RWPE2 (cell line): ENCODE results near the gene LGALSL.

Experiments
- ATAC-seq: fragments of 200-7000 bp; cut with Tn5 transposase; 3 replicates; pipeline ENCODE4 v1.9.1; 2021; ENCODE audit warnings: low read depth
- DNase-seq: peaks from one replicate; pipeline ENCODE4 v3.0.0-alpha.2; 2020; ENCODE audit warnings: low spot score
- H3K27ac ChIP-seq: fragments of 450-650 bp; 2 replicates; pipeline ENCODE4 v1.5.1; 2017; ENCODE audit warnings: mild to moderate bottlenecking; ENCODE audit not compliant: poor library complexity, severe bottlenecking
- H3K27me3 ChIP-seq: fragments of 250-450 bp; sonication (Bioruptor Pico); 2 replicates; pipeline ENCODE4 v1.5.1; 2021; ENCODE audit warnings: mild to moderate bottlenecking, moderate library complexity; ENCODE audit not compliant: insufficient read depth, poor library complexity, severe bottlenecking
- H3K36me3 ChIP-seq: fragments of 250-450 bp; sonication (Bioruptor Pico); 2 replicates; pipeline ENCODE4 v1.5.1; 2020; ENCODE audit warnings: low read depth, mild to moderate bottlenecking, moderate library complexity
- H3K4me1 ChIP-seq: fragments of 250-450 bp; sonication (Bioruptor Pico); 2 replicates; pipeline ENCODE4 v1.5.1; 2021; ENCODE audit warnings: mild to moderate bottlenecking, moderate library complexity; ENCODE audit not compliant: insufficient read depth, poor library complexity, severe bottlenecking
- H3K4me3 ChIP-seq: fragments of 250-450 bp; sonication (Bioruptor Pico); 2 replicates; pipeline ENCODE4 v1.5.1; 2021; ENCODE audit warnings: mild to moderate bottlenecking, moderate library complexity; ENCODE audit not compliant: severe bottlenecking
- H3K9me3 ChIP-seq: fragments of 250-450 bp; sonication (Bioruptor Pico); 2 replicates; pipeline ENCODE4 v1.5.1; 2021; ENCODE audit warnings: mild to moderate bottlenecking, moderate library complexity; ENCODE audit not compliant: severe bottlenecking
- CTCF ChIP-seq: fragments of 450-650 bp; IDR thresholded peaks from one replicate; pipeline ENCODE4 v1.5.1; 2017; ENCODE audit warnings: mild to moderate bottlenecking, moderate library complexity; ENCODE audit not compliant: poor library complexity, severe bottlenecking

LGALSL gene

DNA sequence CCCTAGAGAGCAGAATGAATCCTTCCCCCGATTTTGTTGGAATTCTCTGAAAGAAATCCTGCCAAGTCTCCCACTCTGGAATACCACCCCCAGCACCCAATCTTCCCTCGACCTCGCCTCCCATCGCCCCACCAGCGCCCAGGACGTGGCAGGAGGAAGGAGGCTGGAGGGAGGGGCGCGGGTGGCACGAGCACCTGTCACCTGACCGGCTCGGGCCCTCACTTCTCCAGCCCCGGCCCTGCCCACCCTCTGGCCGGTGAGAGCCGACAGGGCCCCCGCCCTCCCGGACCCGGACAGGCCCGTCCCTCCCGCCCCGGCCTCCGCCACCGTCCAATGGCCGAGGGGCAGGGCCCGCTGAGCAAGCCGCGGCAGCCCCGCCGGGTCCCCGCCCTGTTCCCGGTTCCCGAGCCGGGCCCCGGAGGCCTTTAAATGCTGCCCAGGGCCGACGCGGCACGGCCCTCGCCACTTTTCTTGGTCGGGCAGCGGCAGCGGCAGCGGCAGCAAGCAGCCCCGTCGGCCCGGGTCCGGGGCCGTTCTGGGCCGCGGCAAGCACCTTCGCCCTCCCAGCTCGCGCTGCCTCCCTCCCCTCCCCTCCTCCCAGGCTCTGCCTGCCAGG is at the start of gene LGALSL:
Gene LGALSL, plus strand, starts transcription at position 393 of the 616 bp plus-strand sequence. CDS start 384 bp downstream, outside the sequence.
- peak within 1 kb of the TSS; percentile 86 for H3K27ac ChIP-seq
- peak; percentile 77 for DNase-seq
- TF ChIP-seq CTCF = no peak
- H3K27me3 ChIP-seq = no peaks in the 10 kb centered on the region
- H3K4me1 ChIP-seq = peaks cover 11% of the 10 kb centered on the region
- peak; percentile 76 for ATAC-seq
- peak within 1 kb of the TSS; percentile 70 for H3K4me3 ChIP-seq
- no peaks in the 10 kb centered on the region for H3K9me3 ChIP-seq
- H3K36me3 ChIP-seq = peaks cover 30% of the 10 kb centered on the region

GRCh38 chr2:64404743-64405142 is 49.2 kb upstream of the LGALSL start:
- DNase-seq = no peak
- no peak overlapping the region for H3K4me3 ChIP-seq
- peak overlapping the region; percentile 52 for H3K27ac ChIP-seq
- TF ChIP-seq CTCF = no peak
- no peak for ATAC-seq
- no peaks in the 10 kb centered on the region for H3K36me3 ChIP-seq
- H3K4me1 ChIP-seq = peaks cover 34% of the 10 kb centered on the region
- H3K27me3 ChIP-seq = no peaks in the 10 kb centered on the region
- H3K9me3 ChIP-seq = no peaks in the 10 kb centered on the region

DNA sequence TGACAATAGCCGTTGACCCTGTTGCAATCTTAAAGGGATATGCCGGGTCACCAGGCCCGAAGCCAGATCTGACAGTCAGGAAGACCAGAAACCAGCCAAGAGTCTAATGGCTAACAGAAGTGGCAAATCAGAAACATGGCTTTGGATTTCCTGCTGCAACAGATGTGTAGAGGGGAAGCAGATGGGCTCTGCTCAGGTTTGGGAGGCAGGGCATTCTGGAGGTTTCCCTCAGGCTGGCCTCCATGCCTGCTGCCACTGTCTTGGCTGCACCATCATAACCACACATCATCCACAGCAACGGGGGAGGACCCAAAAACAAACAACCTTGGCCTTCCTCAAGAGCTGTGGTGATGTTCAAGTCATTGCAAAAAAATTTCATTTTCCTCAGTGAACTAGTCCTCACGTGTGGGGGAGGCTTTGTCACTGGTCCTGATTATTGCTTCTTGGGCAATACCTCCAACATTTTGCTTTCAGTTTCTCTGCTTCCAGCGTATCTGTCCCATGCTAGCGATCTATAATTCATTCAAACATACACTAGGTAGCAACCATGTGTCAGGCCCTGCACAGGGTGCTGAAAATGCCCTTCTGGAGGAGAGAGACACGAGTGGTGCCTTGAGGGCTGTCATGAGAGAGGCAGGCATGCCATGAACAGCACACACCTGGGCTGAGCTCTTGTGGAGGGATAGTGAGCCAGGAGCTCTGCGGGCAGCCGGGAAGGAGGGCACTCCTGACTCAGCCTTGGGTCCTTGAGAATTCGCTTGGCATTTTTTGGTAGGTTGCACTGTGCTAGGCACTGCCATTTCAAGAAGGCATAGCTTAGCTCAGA is 48.2 kb upstream of the LGALSL start:
- no peak for DNase-seq
- H3K4me3 ChIP-seq = no peak overlapping the region

GRCh38 chr2:64406407-64406774 is 47.6 kb upstream of the LGALSL start:
- DNase-seq = no peak
- H3K27ac ChIP-seq = no peak overlapping the region
- no peaks in the 10 kb centered on the region for H3K27me3 ChIP-seq
- TF ChIP-seq CTCF = no peak
- no peaks in the 10 kb centered on the region for H3K36me3 ChIP-seq
- peaks cover 21% of the 10 kb centered on the region for H3K4me1 ChIP-seq
- no peaks in the 10 kb centered on the region for H3K9me3 ChIP-seq
- H3K4me3 ChIP-seq = no peak overlapping the region
- no peak for ATAC-seq

More for the DNA sequence above, 48.2 kb upstream of the LGALSL start:
- Histone ChIP-seq H3K9me3 (no peaks in the 10 kb centered on the region), H3K27me3 (no peaks in the 10 kb centered on the region), H3K36me3 (no peaks in the 10 kb centered on the region), H3K27ac (no peak overlapping the region), H3K4me1 (peaks cover 24% of the 10 kb centered on the region)
- no peak for TF ChIP-seq CTCF
- no peak for ATAC-seq

GRCh38 chr2:64408031-64408430 is 45.9 kb upstream of the LGALSL start:
- Histone ChIP-seq H3K27ac (no peak overlapping the region), H3K9me3 (no peaks in the 10 kb centered on the region), H3K27me3 (no peaks in the 10 kb centered on the region), H3K4me1 (peaks cover 14% of the 10 kb centered on the region), H3K36me3 (no peaks in the 10 kb centered on the region), H3K4me3 (no peak overlapping the region)
- TF ChIP-seq CTCF = no peak
- ATAC-seq = no peak
- no peak for DNase-seq
